Measurements from ENCODE around the gene PTS.

- TF ChIP-seq CTCF (conservative IDR thresholded peaks at IDR 0.05; ENCODE audit: low read length) (no peak), EZH2phosphoT487 (IDR thresholded peaks at IDR 0.05; ENCODE audit: borderline replicate concordance, low read depth, low read length) (no peak)
Observed at GRCh38 chr11:112223754-112224532, 2.3 kb upstream of the PTS start.

All from OCI-LY7 (cell line).